GM12878 (cell line): Measurements from ENCODE around the gene RNF167. TPM values are rescaled to one million over a fixed set of nuclear protein-coding genes. Genes with fewer than 3 reads are reported as not detected.

Experiments used
- BRCA1 ChIP-seq: IDR thresholded peaks from 2 replicates; pipeline ENCODE4 v1.6.1; 2011; ENCODE audit warnings: low read depth, low read length, improper control_type of control experiment
- CHD2 ChIP-seq: IDR thresholded peaks from 2 replicates; pipeline ENCODE4 v1.6.1; 2011; ENCODE audit warnings: low read depth, low read length, improper control_type of control experiment, borderline replicate concordance
- DPF2 ChIP-seq: fragments of 450-650 bp; IDR thresholded peaks from 2 replicates; pipeline ENCODE4 v1.6.1; 2017; ENCODE audit warnings: mild to moderate bottlenecking
- EGR1 ChIP-seq, 2 experiments: IDR thresholded peaks; 1 replicate in 1 of 2; 2 replicates in 1 of 2; pipeline ENCODE4 v1.6.1; 2011 to 2012; ENCODE audit warnings: low read depth in 2 of 2, low read length in 2 of 2, borderline replicate concordance in 1 of 2, mild to moderate bottlenecking in 1 of 2, moderate library complexity in 1 of 2
- EZH2 ChIP-seq: IDR thresholded peaks from 2 replicates; pipeline ENCODE4 v1.6.1; 2012; ENCODE audit warnings: low read depth, mild to moderate bottlenecking, control low read depth, inconsistent platforms, low read length, borderline replicate concordance; ENCODE audit not compliant: control insufficient read depth
- FOS ChIP-seq: IDR thresholded peaks from 3 replicates; pipeline ENCODE4 v1.6.1; 2011; ENCODE audit warnings: borderline replicate concordance; ENCODE audit not compliant: insufficient read length; ENCODE audit errors: extremely low read depth
- IKZF2 ChIP-seq, 2 experiments: fragments of 450-650 bp; IDR thresholded peaks; 2 replicates each; pipeline ENCODE4 v1.6.1; 2017; ENCODE audit warnings: mild to moderate bottlenecking in 2 of 2, moderate library complexity in 2 of 2
- KAT2A ChIP-seq: conservative IDR thresholded peaks from 2 replicates; pipeline ENCODE4 v1.6.1; 2011; ENCODE audit warnings: low read depth, low read length; ENCODE audit not compliant: control insufficient read depth
- MTA2 ChIP-seq: fragments of 450-650 bp; IDR thresholded peaks from 2 replicates; pipeline ENCODE4 v1.6.1; 2016; ENCODE audit warnings: low read depth, mild to moderate bottlenecking, moderate library complexity
- MXI1 ChIP-seq: fragments of 150-350 bp; IDR thresholded peaks from 2 replicates; pipeline ENCODE4 v1.6.1; 2011; ENCODE audit warnings: low read depth, mild to moderate bottlenecking, inconsistent platforms, low read length, improper control_type of control experiment
- PAX5 ChIP-seq: IDR thresholded peaks from 2 replicates; pipeline ENCODE4 v1.6.1; 2011; ENCODE audit warnings: low read depth, low read length, borderline replicate concordance
- POLR2AphosphoS5 ChIP-seq: IDR thresholded peaks from 2 replicates; pipeline ENCODE4 v1.6.1; 2011; ENCODE audit warnings: mild to moderate bottlenecking, low read length, inconsistent platforms
- RCOR1 ChIP-seq: conservative IDR thresholded peaks from 2 replicates; pipeline ENCODE4 v1.6.1; 2012; ENCODE audit warnings: low read depth, low read length, improper control_type of control experiment
- RELA ChIP-seq: fragments of 450-650 bp; IDR thresholded peaks from 2 replicates; pipeline ENCODE4 v1.8.0; 2014; ENCODE audit warnings: borderline replicate concordance; ENCODE audit not compliant: partially characterized antibody
- SMAD1 ChIP-seq: fragments of 450-650 bp; IDR thresholded peaks from 2 replicates; pipeline ENCODE4 v1.6.1; 2018; ENCODE audit warnings: mild to moderate bottlenecking, low read depth; ENCODE audit not compliant: partially characterized antibody
- ZNF217 ChIP-seq: fragments of 450-650 bp; IDR thresholded peaks from 2 replicates; pipeline ENCODE4 v1.6.1; 2017; ENCODE audit warnings: antibody characterized with exemption, mild to moderate bottlenecking
- ZSCAN29 ChIP-seq: fragments of 450-650 bp; IDR thresholded peaks from 2 replicates; pipeline ENCODE4 v1.6.1; 2017; ENCODE audit warnings: mild to moderate bottlenecking, moderate library complexity
- polyA plus RNA-seq, 11 experiments: library from polyadenylated mRNA; depleted of rRNA in 4 of 11; unstranded in 6 of 11; stranded (reverse) in 5 of 11; fragments of >200 nt; fragmentation: Nextera tagmentation in 4 of 11; fragmentation: Illumina TruSeq in 1 of 11; extraction: Ambion mirVana in 4 of 11; extraction: Trizol in 1 of 11; gene quantifications; 1 replicate in 1 of 11; 2 replicates in 10 of 11; pipeline versions ENCODE4 v1.2.1 to v1.2.3, GENCODE V29; 2011 to 2016; ENCODE audit warnings: inconsistent platforms in 2 of 11, missing spikeins in 2 of 11, low read depth in 1 of 11
- total RNA-seq, 4 experiments: library from RNA; depleted of rRNA in 3 of 4; stranded (reverse); fragments of >200 nt in 3 of 4; fragmentation: Illumina TruSeq in 1 of 4; extraction: Trizol in 1 of 4; gene quantifications; 2 replicates each; pipeline versions ENCODE4 v1.2.1 to v1.2.3, GENCODE V29; 2013 to 2021
- TF ChIP-seq, protein P1 (sequence below): fragments of 150-350 bp; IDR thresholded peaks from 2 replicates; pipeline ENCODE4 v1.6.1; 2016; ENCODE audit warnings: low read depth, low read length
- TF ChIP-seq, protein P2 (sequence below): fragments of 450-650 bp; IDR thresholded peaks from 2 replicates; pipeline ENCODE4 v1.6.1; 2018; ENCODE audit warnings: borderline replicate concordance, mild to moderate bottlenecking; ENCODE audit not compliant: partially characterized antibody
- TF ChIP-seq, protein P3 (sequence below): IDR thresholded peaks from 2 replicates; pipeline ENCODE4 v1.6.1; 2011; ENCODE audit warnings: borderline replicate concordance, low read depth, mild to moderate bottlenecking, moderate library complexity, low read length; ENCODE audit not compliant: insufficient read depth, poor library complexity, severe bottlenecking
- TF ChIP-seq, protein P4 (sequence below): fragments of 450-650 bp; IDR thresholded peaks from 2 replicates; pipeline ENCODE4 v1.6.1; 2016; ENCODE audit warnings: mild to moderate bottlenecking

RNF167 gene
- total and polyA plus RNA-seq, 10 of the 15 experiments (the other 5 are each of a cell fraction or from before 2014, with no cell fraction given), result 33.6 to 147 (median 57.6) TPM

DNA sequence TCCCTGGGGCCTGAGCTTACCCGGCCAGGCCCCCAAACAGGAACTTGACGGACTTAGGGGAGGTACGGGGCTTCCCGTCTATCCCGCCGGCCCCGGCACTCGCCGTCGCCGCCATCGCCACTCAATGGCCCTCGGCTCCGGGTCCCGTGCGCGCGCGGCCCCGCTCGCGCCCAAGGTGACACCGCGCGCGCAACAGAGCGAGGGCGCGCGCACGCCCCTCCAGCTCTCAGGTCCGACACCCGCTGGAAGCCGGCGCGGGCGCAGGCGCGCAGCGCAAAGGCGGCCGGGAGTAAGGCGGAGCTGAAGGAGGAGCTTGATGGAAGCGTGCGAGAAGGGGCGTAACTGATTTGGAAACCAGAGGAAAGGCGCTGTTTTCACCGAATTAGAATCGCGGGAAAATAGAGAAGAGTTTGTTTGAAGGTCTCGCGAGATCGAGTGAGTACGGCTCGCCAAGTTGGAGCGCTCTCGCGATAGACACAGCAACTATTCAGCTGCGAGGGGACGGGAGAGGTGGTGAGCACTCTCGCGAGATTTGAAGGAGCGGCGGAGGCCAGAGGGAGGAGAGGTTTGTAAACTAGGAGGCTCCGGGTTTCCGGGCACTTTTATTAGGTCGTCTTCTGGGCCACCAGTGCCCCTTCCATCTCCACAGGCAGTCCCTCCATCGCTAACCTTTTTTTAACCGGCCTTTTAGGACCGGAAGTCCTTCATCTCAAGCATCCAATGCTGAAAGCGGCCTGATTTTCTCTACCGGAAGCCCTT, at the start of gene RNF167, which contains the start of gene SLC25A11 (continued):
- TF ChIP-seq MTA2 (no peak), EZH2 (no peak), POLR2AphosphoS5 (peak; percentile 97), SMAD1 (peak; percentile 78), DPF2 (peak; percentile 67; the same call in 1 of the 2 replicates), ZSCAN29 (0 out of 2 replicates have a peak, but pooled peaks have one; percentile 52), RCOR1 (peak; percentile 100), KAT2A (no peak), FOS (no peak), EGR1 (IDR thresholded peaks at IDR 0.05; ENCODE audit: borderline replicate concordance in 1 of 2, low read depth in 2 of 2, low read length in 2 of 2) (peak in 1 of 2 experiments; percentile 58; a peak in 1 of 3 replicates), BRCA1 (peak; percentile 100), CHD2 (peak; percentile 100), MXI1 (peak; percentile 89), ZNF217 (no peak; the same call in 1 of the 2 replicates), IKZF2 (IDR thresholded peaks at IDR 0.05) (peak in 1 of 2 experiments; percentile 98; a peak in 3 of 4 replicates), PAX5 (0 out of 2 replicates have a peak, but pooled peaks have one; percentile 34), RELA (peak; percentile 39)
- TF ChIP-seq, protein P1, sequence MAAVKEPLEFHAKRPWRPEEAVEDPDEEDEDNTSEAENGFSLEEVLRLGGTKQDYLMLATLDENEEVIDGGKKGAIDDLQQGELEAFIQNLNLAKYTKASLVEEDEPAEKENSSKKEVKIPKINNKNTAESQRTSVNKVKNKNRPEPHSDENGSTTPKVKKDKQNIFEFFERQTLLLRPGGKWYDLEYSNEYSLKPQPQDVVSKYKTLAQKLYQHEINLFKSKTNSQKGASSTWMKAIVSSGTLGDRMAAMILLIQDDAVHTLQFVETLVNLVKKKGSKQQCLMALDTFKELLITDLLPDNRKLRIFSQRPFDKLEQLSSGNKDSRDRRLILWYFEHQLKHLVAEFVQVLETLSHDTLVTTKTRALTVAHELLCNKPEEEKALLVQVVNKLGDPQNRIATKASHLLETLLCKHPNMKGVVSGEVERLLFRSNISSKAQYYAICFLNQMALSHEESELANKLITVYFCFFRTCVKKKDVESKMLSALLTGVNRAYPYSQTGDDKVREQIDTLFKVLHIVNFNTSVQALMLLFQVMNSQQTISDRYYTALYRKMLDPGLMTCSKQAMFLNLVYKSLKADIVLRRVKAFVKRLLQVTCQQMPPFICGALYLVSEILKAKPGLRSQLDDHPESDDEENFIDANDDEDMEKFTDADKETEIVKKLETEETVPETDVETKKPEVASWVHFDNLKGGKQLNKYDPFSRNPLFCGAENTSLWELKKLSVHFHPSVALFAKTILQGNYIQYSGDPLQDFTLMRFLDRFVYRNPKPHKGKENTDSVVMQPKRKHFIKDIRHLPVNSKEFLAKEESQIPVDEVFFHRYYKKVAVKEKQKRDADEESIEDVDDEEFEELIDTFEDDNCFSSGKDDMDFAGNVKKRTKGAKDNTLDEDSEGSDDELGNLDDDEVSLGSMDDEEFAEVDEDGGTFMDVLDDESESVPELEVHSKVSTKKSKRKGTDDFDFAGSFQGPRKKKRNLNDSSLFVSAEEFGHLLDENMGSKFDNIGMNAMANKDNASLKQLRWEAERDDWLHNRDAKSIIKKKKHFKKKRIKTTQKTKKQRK, result no peak
- TF ChIP-seq, protein P2, sequence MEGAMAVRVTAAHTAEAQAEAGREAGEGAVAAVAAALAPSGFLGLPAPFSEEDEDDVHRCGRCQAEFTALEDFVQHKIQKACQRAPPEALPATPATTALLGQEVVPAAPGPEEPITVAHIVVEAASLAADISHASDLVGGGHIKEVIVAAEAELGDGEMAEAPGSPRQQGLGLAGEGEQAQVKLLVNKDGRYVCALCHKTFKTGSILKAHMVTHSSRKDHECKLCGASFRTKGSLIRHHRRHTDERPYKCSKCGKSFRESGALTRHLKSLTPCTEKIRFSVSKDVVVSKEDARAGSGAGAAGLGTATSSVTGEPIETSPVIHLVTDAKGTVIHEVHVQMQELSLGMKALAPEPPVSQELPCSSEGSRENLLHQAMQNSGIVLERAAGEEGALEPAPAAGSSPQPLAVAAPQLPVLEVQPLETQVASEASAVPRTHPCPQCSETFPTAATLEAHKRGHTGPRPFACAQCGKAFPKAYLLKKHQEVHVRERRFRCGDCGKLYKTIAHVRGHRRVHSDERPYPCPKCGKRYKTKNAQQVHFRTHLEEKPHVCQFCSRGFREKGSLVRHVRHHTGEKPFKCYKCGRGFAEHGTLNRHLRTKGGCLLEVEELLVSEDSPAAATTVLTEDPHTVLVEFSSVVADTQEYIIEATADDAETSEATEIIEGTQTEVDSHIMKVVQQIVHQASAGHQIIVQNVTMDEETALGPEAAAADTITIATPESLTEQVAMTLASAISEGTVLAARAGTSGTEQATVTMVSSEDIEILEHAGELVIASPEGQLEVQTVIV, result no peak
- TF ChIP-seq, protein P3, sequence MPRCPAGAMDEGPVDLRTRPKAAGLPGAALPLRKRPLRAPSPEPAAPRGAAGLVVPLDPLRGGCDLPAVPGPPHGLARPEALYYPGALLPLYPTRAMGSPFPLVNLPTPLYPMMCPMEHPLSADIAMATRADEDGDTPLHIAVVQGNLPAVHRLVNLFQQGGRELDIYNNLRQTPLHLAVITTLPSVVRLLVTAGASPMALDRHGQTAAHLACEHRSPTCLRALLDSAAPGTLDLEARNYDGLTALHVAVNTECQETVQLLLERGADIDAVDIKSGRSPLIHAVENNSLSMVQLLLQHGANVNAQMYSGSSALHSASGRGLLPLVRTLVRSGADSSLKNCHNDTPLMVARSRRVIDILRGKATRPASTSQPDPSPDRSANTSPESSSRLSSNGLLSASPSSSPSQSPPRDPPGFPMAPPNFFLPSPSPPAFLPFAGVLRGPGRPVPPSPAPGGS, result no peak
- TF ChIP-seq, protein P4, sequence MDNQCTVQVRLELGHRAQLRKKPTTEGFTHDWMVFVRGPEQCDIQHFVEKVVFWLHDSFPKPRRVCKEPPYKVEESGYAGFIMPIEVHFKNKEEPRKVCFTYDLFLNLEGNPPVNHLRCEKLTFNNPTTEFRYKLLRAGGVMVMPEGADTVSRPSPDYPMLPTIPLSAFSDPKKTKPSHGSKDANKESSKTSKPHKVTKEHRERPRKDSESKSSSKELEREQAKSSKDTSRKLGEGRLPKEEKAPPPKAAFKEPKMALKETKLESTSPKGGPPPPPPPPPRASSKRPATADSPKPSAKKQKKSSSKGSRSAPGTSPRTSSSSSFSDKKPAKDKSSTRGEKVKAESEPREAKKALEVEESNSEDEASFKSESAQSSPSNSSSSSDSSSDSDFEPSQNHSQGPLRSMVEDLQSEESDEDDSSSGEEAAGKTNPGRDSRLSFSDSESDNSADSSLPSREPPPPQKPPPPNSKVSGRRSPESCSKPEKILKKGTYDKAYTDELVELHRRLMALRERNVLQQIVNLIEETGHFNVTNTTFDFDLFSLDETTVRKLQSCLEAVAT, result no peak; the same call in 1 of the 2 replicates
